Skeletal muscle tissue (tissue), 4 donors: ENCODE measurements around the gene EGFR. TPM values are rescaled to one million over a fixed set of nuclear protein-coding genes. Genes with fewer than 3 reads are reported as not detected.

ENCODE experiments used
- H3K27ac ChIP-seq: one replicate; pipeline ENCODE4 v1.7.0; 2013; ENCODE audit warnings: mild to moderate bottlenecking, low read depth, low read length, inconsistent platforms
- H3K27me3 ChIP-seq, 3 donors: one replicate each; pipeline ENCODE4 v1.7.0; 2013; ENCODE audit warnings: low read length in 3 of 3; ENCODE audit not compliant: control insufficient read depth in 3 of 3, insufficient read depth in 3 of 3
- H3K36me3 ChIP-seq, 3 donors: one replicate each; pipeline ENCODE4 v1.7.0; 2013; ENCODE audit warnings: low read length in 3 of 3; ENCODE audit not compliant: control insufficient read depth in 3 of 3, insufficient read depth in 3 of 3
- H3K4me1 ChIP-seq, 3 donors: one replicate each; pipeline ENCODE4 v1.7.0; 2013; ENCODE audit warnings: low read length in 3 of 3, mild to moderate bottlenecking in 3 of 3; ENCODE audit not compliant: control insufficient read depth in 3 of 3, insufficient read depth in 3 of 3
- H3K4me3 ChIP-seq, 3 donors: one replicate each; pipeline ENCODE4 v1.7.0; 2013; ENCODE audit warnings: low read length in 3 of 3
- H3K9ac ChIP-seq, 3 donors: one replicate each; pipeline ENCODE4 v1.7.0; 2013; ENCODE audit warnings: low read length in 3 of 3, mild to moderate bottlenecking in 3 of 3, moderate library complexity in 2 of 3, low read depth in 1 of 3
- H3K9me3 ChIP-seq, 3 donors: one replicate each; pipeline ENCODE4 v1.7.0; 2013; ENCODE audit warnings: low read length in 3 of 3; ENCODE audit not compliant: control insufficient read depth in 3 of 3
- total RNA-seq: library from RNA; depleted of rRNA; stranded (reverse); fragments of >200 nt; gene quantifications from one replicate; pipeline ENCODE4 v1.2.3, GENCODE V29; 2014
- donor health status: Osteomylitis.

The EGFR gene
- total RNA-seq, 1 donor from 2014 or later: 17.7 TPM

DNA sequence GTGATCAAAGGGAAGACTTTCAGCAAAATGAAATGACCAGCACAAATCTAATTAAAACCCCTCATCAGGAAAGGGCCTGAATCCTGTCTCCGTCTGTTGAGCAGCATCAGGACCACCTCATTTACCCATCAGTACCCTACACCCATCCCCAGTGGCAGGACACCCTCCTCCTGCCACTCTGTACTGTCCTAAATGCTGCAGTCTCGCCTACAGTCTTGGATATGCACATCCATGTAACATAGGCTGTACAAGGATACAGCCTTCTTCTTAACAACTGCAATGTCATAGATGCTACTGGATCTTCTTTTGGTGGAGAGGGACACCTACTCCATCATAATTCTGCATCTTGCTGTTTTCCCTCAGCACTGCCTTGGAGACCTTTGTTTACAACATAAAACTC lies 206.0 kb downstream of the EGFR start:
- H3K9ac ChIP-seq: no peak overlapping the region
- no peak overlapping the region for H3K4me3 ChIP-seq
- no peaks in the 10 kb centered on the region for H3K9me3 ChIP-seq
- no peaks in the 10 kb centered on the region for H3K27me3 ChIP-seq
- no peaks in the 10 kb centered on the region for H3K36me3 ChIP-seq
- no peaks in the 10 kb centered on the region for H3K4me1 ChIP-seq
- no peak overlapping the region for H3K27ac ChIP-seq

DNA sequence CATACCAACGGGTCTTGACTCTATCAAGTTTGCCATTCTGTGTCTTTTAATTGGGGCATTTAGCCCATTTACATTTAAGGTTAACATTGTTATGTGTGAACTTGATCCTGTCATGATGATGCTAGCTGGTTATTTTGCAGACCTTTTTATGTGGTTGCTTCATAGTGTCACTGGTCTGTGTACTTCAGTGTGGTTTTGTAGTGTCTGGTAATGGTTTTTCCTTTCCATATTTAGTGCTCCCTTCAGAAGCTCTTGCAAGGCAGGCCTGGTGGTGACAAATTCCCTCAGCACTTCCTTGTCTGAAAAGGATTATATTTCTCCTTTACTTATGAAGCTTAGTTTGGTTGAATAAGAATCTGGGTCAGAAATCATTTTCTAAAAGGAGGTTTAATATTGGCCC lies 211.2 kb downstream of the EGFR start:
- Histone ChIP-seq H3K36me3 (no peaks in the 10 kb centered on the region), H3K9me3 (no peaks in the 10 kb centered on the region), H3K27ac (no peak overlapping the region)

DNA sequence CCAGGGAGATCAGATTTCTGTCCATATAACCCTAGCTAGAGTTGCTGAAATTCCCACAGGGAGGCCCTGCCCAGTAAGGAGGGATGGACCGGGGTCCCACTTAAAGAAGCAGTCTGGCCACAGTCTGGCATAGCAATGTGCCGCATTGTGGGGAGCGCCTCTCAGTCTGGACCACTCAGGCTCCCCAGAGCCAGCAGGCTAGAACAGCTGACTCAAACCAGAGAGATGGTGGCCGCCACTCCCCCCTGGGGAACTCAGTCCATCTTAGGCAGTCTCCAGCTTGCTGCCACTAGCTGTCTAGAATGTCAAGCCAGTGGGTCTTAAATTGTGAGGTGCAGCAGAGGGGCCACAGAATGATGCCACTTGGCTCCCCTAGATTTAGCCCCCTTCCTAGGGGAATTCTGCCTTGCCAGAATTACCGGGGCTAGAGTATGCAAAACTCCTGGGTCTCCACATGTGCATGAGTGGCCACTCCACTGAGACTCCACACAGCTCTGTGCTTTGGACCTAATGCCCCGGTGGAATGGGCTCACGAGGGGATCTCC lies 213.0 kb downstream of the EGFR start:
- Histone ChIP-seq H3K36me3 (no peaks in the 10 kb centered on the region), H3K27ac (no peak overlapping the region), H3K9ac (no peak overlapping the region), H3K4me3 (no peak overlapping the region), H3K9me3 (no peaks in the 10 kb centered on the region), H3K4me1 (no peaks in the 10 kb centered on the region), H3K27me3 (peaks cover 0 to 4% (median 0%) of the 10 kb centered on the region in 3 donors)

More for the DNA sequence above, 211.2 kb downstream of the EGFR start:
- peaks cover 0 to 4% (median 0%) of the 10 kb centered on the region in 3 donors for H3K27me3 ChIP-seq
- H3K4me3 ChIP-seq: no peak overlapping the region
- H3K4me1 ChIP-seq: no peaks in the 10 kb centered on the region
- H3K9ac ChIP-seq: no peak overlapping the region

DNA sequence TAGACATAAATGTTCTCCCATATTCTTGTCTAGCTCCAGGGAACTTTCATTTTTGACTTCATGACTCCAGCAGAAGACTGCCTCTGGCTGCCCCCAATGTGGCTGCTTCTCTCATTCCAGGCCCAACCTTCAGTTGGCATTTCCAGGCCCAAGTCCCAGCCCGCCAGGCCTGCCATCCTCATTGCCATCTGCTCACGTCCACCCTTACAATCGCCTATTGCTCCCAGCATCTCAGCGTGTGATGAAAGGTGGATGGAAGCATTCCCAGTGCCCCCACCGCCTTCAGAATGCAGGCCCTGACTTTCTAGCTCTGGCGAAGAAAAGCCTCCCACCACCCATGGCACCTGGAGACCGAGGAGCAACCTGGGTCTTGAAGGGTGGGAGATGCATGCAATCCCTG lies 214.2 kb downstream of the EGFR start:
- Histone ChIP-seq H3K9me3 (no peaks in the 10 kb centered on the region), H3K27me3 (peaks cover 0 to 4% (median 0%) of the 10 kb centered on the region in 3 donors), H3K9ac (no peak overlapping the region), H3K4me1 (no peaks in the 10 kb centered on the region), H3K36me3 (no peaks in the 10 kb centered on the region), H3K27ac (no peak overlapping the region), H3K4me3 (no peak overlapping the region)

DNA sequence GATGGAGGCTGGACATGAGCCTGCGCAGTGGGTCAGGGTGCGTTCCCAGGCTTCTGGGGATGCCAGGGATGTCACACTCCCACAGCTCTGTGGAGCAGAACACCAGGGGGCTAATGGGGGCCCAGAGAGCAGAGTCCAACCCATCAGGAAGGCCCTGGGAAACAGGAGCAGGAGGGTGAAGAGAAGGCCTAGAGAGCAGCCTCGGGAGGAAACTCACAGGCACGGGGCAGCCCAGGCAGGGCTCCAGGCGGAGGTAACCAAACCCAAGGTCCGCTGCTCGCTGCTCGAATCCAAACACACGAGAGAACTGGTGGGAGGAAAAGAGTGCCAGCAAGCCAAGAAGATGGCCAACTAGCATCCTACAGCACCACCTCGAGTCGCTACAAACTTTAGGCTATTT lies 215.6 kb downstream of the EGFR start:
- Histone ChIP-seq H3K9ac (no peak overlapping the region), H3K9me3 (no peaks in the 10 kb centered on the region), H3K4me3 (no peak overlapping the region), H3K27me3 (peaks cover 0 to 4% (median 0%) of the 10 kb centered on the region in 3 donors), H3K4me1 (no peaks in the 10 kb centered on the region), H3K27ac (no peak overlapping the region), H3K36me3 (no peaks in the 10 kb centered on the region)

DNA sequence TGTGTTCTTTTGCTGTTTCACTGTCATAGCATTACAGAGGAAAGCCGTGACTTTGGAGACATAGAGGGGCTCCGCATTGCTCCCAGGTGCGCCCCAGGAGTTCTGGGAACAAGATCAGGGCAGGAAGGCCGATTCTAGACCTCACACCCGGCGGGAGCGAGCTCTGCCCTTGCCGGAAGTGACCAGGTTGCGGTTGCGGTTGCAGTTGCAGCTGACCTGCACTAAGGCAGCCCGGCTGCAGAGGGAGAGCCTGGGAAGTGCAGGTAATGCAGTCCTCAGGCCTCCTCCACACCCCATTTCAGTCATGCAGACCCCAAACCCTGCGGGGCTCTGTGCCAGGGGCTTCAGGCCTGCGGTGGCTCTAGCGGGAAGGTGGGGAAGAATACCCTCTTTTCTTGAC lies 216.3 kb downstream of the EGFR start:
- H3K4me3 ChIP-seq: no peak overlapping the region
- peaks cover 0 to 4% (median 0%) of the 10 kb centered on the region in 3 donors for H3K27me3 ChIP-seq
- H3K36me3 ChIP-seq: no peaks in the 10 kb centered on the region
- no peaks in the 10 kb centered on the region for H3K9me3 ChIP-seq
- H3K9ac ChIP-seq: no peak overlapping the region
- no peak overlapping the region for H3K27ac ChIP-seq
- no peaks in the 10 kb centered on the region for H3K4me1 ChIP-seq

DNA sequence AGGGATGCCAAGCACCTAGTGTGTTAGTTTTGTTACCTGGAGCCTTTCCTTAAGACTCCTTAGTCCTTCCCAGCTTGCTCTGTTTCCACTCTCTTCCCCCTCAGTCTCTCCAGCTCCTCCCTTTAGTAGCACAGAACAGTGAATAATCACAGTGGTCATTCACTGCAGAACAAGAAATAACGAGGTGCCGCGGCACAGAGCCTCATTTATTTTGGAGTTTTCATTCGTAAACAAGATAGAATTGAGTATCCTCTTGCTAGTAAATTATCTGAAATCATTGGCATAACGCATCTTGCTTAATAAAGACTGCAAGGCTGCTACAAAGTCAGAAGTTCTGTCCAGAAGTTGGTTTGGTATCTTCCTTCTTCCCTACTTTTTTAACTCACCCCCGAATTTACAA lies 217.0 kb downstream of the EGFR start:
- no peaks in the 10 kb centered on the region for H3K9me3 ChIP-seq
- H3K4me1 ChIP-seq: no peaks in the 10 kb centered on the region
- no peak overlapping the region for H3K9ac ChIP-seq
- H3K36me3 ChIP-seq: no peaks in the 10 kb centered on the region
- no peak overlapping the region for H3K4me3 ChIP-seq
- H3K27me3 ChIP-seq: peaks cover 0 to 4% (median 0%) of the 10 kb centered on the region in 3 donors
- no peak overlapping the region for H3K27ac ChIP-seq

DNA sequence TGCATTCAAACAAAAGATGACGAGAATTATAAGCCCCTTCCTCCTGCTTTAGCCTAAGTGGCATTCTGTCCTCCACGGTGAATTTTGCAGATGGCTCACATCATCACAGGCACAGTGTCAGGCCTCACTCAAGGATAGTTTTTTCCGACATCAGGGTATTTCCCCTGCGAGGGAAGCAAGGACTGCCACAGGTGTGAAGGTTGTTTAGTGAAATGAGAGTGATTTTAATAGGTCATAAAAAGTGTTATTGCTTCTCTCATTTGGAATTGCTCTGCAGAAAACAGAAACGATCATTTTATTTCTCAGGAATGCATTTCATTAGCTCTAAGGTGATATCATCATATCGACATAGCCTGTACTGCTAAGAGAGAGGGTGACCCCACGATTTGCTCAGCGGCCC lies 217.7 kb downstream of the EGFR start:
- H3K9me3 ChIP-seq: no peaks in the 10 kb centered on the region
- H3K9ac ChIP-seq: no peak overlapping the region
- H3K27me3 ChIP-seq: peaks cover 0 to 4% (median 0%) of the 10 kb centered on the region in 3 donors
- H3K27ac ChIP-seq: no peak overlapping the region
- H3K4me1 ChIP-seq: no peaks in the 10 kb centered on the region
- H3K36me3 ChIP-seq: no peaks in the 10 kb centered on the region
- no peak overlapping the region for H3K4me3 ChIP-seq

DNA sequence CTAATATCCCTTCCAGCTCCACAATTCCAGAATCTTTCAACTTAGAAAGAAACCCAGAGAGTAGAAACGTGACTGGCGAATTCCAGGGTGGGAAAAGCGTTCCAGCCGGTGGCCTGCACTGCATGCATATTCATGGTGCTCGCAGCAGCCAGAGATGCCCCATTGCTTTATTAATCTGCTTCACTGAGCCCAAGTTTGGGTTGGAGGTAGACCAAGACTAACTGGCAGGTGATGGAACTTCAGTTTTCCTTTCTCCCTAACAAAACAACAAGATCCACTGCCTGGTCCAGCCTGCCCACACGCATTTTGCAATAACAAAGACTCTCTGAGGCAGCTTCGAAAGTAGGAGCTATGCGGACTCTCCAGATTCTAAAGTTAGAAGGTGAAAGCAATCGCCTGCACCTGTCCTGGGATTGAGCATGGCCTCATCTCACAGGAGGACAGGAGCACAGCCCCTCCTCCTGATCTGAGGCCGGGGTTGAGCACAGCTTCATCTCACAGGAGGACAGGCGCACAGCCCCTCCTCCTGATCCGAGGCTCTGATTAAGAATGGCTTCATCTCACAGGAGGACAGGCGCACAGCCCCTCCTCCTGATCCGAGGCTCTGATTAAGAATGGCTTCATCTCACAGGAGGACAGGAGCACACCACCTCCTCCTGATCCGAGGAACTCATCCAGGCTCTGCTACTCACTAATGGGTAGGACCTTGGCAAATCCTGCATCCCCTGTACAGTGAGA lies 218.5 kb downstream of the EGFR start:
- no peaks in the 10 kb centered on the region for H3K36me3 ChIP-seq
- H3K9ac ChIP-seq: no peak overlapping the region
- no peaks in the 10 kb centered on the region for H3K9me3 ChIP-seq
- no peak overlapping the region for H3K27ac ChIP-seq
- H3K4me1 ChIP-seq: no peaks in the 10 kb centered on the region
- no peak overlapping the region for H3K4me3 ChIP-seq
- H3K27me3 ChIP-seq: peaks cover 0 to 4% (median 0%) of the 10 kb centered on the region in 3 donors

DNA sequence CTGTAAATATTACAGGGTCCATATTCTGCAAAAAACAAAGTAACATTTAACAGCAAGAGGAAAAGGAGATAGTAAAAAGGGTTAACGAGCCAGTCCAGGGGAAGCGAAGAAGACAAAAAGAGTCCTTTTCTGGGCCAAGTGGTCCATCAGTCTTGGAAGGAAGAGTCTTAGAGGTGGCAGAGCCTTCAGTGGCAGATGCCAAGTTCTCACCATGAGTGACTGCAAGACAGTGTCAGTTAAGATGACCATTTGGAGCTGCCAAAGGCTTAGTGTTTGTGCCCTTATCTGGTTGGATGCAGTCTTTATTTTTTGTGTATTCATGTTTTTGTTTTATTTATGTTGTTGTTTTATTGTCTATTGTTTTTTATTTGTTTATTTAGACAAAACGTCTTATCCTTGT lies 220.6 kb downstream of the EGFR start:
- Histone ChIP-seq H3K36me3 (no peaks in the 10 kb centered on the region), H3K27me3 (no peaks in the 10 kb centered on the region), H3K27ac (no peak overlapping the region), H3K9ac (no peak overlapping the region), H3K9me3 (no peaks in the 10 kb centered on the region), H3K4me3 (no peak overlapping the region), H3K4me1 (no peaks in the 10 kb centered on the region)
